PFSK-1 (cell line): Measurements from ENCODE around the gene C9orf85.

ENCODE experiments used
- FOXP2 ChIP-seq: optimal IDR thresholded peaks from 2 replicates; pipeline ENCODE3; 2011; ENCODE audit warnings: borderline replicate concordance, control low read depth, inconsistent platforms; ENCODE audit not compliant: insufficient read depth; ENCODE audit errors: extremely low read length, extremely low read depth
- POLR2AphosphoS5 ChIP-seq: IDR thresholded peaks from 2 replicates; pipeline ENCODE4 v1.6.1; 2012; ENCODE audit warnings: low read depth, mild to moderate bottlenecking, control low read depth, low read length, moderate library complexity
- SIN3A ChIP-seq: IDR thresholded peaks from 2 replicates; pipeline ENCODE4 v1.6.1; 2012; ENCODE audit warnings: mild to moderate bottlenecking, low read length, moderate library complexity, borderline replicate concordance; ENCODE audit not compliant: insufficient read depth
- TAF1 ChIP-seq: IDR thresholded peaks from 2 replicates; pipeline ENCODE4 v1.6.1; 2012; ENCODE audit warnings: low read length, control low read depth, borderline replicate concordance; ENCODE audit not compliant: insufficient read depth
- TF ChIP-seq, protein P1 (sequence below), 2 experiments: IDR thresholded peaks; 2 replicates each; pipeline versions ENCODE4 v1.6.1 to v1.8.0; 2011 to 2012; ENCODE audit warnings: low read depth in 2 of 2, low read length in 2 of 2, control low read depth in 1 of 2, inconsistent platforms in 1 of 2, mild to moderate bottlenecking in 1 of 2, moderate library complexity in 1 of 2; ENCODE audit not compliant: insufficient read depth in 1 of 2

C9orf85 gene

DNA sequence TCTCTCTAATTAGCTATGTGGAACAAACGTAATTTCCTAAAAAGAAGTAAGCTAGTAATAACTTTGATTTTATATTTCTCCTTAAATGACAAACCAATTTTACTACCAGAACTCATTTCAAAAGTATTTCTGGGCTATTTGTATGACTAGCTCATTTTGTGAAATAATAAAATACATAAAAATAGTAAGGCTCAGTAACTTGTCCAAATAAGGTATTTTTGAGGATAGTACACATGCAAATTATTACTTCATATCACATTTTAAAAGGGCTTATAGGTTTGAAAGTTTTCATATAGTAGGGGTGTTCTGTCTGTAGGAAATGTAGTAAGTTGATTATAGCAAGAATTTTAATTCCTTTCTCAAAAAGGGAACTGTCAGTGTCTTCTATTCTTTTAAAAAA is 26.5 kb downstream of the C9orf85 start:
- TF ChIP-seq, protein P1, sequence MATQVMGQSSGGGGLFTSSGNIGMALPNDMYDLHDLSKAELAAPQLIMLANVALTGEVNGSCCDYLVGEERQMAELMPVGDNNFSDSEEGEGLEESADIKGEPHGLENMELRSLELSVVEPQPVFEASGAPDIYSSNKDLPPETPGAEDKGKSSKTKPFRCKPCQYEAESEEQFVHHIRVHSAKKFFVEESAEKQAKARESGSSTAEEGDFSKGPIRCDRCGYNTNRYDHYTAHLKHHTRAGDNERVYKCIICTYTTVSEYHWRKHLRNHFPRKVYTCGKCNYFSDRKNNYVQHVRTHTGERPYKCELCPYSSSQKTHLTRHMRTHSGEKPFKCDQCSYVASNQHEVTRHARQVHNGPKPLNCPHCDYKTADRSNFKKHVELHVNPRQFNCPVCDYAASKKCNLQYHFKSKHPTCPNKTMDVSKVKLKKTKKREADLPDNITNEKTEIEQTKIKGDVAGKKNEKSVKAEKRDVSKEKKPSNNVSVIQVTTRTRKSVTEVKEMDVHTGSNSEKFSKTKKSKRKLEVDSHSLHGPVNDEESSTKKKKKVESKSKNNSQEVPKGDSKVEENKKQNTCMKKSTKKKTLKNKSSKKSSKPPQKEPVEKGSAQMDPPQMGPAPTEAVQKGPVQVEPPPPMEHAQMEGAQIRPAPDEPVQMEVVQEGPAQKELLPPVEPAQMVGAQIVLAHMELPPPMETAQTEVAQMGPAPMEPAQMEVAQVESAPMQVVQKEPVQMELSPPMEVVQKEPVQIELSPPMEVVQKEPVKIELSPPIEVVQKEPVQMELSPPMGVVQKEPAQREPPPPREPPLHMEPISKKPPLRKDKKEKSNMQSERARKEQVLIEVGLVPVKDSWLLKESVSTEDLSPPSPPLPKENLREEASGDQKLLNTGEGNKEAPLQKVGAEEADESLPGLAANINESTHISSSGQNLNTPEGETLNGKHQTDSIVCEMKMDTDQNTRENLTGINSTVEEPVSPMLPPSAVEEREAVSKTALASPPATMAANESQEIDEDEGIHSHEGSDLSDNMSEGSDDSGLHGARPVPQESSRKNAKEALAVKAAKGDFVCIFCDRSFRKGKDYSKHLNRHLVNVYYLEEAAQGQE (IDR thresholded peaks at IDR 0.05; ENCODE audit: insufficient read depth in 1 of 2, low read depth in 2 of 2, low read length in 2 of 2), result no peak
- TF ChIP-seq TAF1 (no peak), POLR2AphosphoS5 (no peak), SIN3A (no peak), FOXP2 (no peak)

DNA sequence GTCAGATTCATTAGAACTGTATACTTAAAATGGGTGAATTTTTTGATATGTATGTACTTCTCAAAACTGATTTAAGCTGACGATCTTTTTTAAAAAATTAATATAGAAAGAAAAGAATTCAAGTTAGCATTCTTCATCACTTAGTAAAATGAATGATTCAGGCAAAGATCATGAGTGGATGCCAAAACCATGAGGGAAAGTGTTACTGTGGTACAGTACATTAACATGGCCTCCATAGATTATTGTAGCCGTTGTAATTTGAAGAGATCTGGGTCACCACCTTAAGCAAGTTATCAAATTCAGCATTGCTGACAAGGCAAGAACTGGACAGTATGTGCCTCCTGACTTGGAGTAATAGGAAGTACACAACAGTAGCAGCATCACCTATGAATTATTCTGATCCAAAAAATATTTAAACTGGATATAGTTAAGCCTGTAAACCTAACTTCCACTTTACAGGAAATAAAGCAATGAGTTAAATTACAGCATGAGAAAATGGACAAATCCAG is 29.7 kb downstream of the C9orf85 start:
- TF ChIP-seq POLR2AphosphoS5 (no peak), SIN3A (no peak), TAF1 (no peak)
- TF ChIP-seq, protein P1 (IDR thresholded peaks at IDR 0.05; ENCODE audit: insufficient read depth in 1 of 2, low read depth in 2 of 2, low read length in 2 of 2), result no peak

GRCh38 chr9:71941998-71942567 is 30.6 kb downstream of the C9orf85 start:
- TF ChIP-seq, protein P1 (IDR thresholded peaks at IDR 0.05; ENCODE audit: insufficient read depth in 1 of 2, low read depth in 2 of 2, low read length in 2 of 2), result no peak
- no peak for TF ChIP-seq POLR2AphosphoS5
- TF ChIP-seq FOXP2, result no peak
- no peak for TF ChIP-seq SIN3A
- TF ChIP-seq TAF1, result no peak

- TF ChIP-seq POLR2AphosphoS5 (no peak), TAF1 (no peak), FOXP2 (no peak), SIN3A (no peak)
- TF ChIP-seq, protein P1 (IDR thresholded peaks at IDR 0.05; ENCODE audit: insufficient read depth in 1 of 2, low read depth in 2 of 2, low read length in 2 of 2), result no peak
These were observed 33.4 kb downstream of the C9orf85 start for GRCh38 chr9:71944754-71945375.

DNA sequence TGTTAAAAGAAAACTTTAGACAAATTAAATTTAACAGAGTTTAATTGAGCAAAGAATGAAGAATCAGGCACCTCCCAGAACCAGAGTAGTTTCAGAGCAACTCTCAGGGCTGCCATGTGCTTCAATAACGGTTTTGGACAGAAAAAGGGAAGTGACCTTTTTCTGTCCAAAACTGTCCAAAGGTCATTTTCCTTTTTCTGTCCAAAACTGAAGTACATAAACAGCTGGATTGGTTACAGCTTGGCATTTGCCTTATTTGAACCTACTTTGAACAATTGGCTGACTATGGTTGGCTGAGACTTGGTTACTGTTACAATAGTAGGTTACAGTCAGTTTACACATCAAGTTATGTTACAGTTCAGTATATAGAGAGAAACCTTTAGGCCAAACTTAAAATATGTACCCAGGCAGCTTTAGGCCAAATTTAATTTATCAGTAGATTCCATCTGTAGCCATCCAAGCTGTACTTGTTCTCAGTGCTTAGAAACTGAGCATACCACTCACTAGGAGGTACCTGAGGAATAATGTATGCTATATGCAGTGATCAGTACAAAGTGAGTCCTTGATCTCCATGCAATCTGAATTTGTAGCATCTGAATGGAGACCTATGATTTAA is 44.0 kb downstream of the C9orf85 start:
- TF ChIP-seq FOXP2, result no peak
- no peak for TF ChIP-seq POLR2AphosphoS5
- no peak for TF ChIP-seq TAF1
- TF ChIP-seq, protein P1 (IDR thresholded peaks at IDR 0.05; ENCODE audit: insufficient read depth in 1 of 2, low read depth in 2 of 2, low read length in 2 of 2), result no peak
- no peak for TF ChIP-seq SIN3A
